HepG2 (cell line): ENCODE measurements around the gene VAMP2. TPM values are rescaled to one million over a fixed set of nuclear protein-coding genes. Genes with fewer than 3 reads are reported as not detected.
A peak's percentile ranks its signal among the peaks of the same experiment; 100 is the strongest.

Experiments used
- ATAC-seq: fragments of 200-7000 bp; cut with Tn5 transposase; 3 replicates; pipeline ENCODE4 v1.9.1; 2020; ENCODE audit warnings: mild to moderate bottlenecking, moderate library complexity
- BruUV-seq: library from RNA; stranded (reverse); fragments of 400-500 nt; replicated peaks from 2 replicates; lab custom pipeline; 2021; lab: Mats Ljungman, UMichigan
- CTCF ChIA-PET: fragments of 300-600 bp; formaldehyde crosslinking; extraction: SDS; loops from one replicate; lab custom pipeline; 2021; ENCODE audit warnings: low total read pairs, inconsistent platforms, low intra/inter-chr PET ratio; lab: Yijun Ruan, JAX
- POLR2A ChIA-PET: fragments of 350-600 bp; sonication (Branson Sonifier 250); formaldehyde crosslinking; loops from one replicate; lab custom pipeline; 2020; ENCODE audit warnings: antibody characterized with exemption, inconsistent platforms; lab: Yijun Ruan, JAX
- DNase-seq: peaks from one replicate; pipeline ENCODE4 v3.0.0-alpha.2; 2015; ENCODE audit warnings: low spot score
- FAIRE-seq: peaks from 3 replicates; lab custom pipeline; 2011; peaks lifted over from hg19 to GRCh38; lab: Jason Lieb, UNC
- H2AFZ ChIP-seq: one replicate; pipeline ENCODE4 v1.6.1; 2011; ENCODE audit warnings: low read length, inconsistent platforms
- H3K27ac ChIP-seq: fragments of 300-600 bp; 3 replicates; pipeline ENCODE4 v1.8.0; 2011; ENCODE audit warnings: mixed run types, mild to moderate bottlenecking, mixed read lengths, low read length, inconsistent platforms; ENCODE audit not compliant: insufficient read depth; ENCODE audit errors: extremely low read length
- H3K27me3 ChIP-seq, 2 experiments: fragments of 200-600 bp in 1 of 2; 2 replicates in 1 of 2; 3 replicates in 1 of 2; pipeline versions ENCODE4 v1.6.0 to v1.8.0; 2011; ENCODE audit warnings: low read length in 2 of 2, mild to moderate bottlenecking in 2 of 2, moderate library complexity in 2 of 2, inconsistent platforms in 1 of 2; ENCODE audit not compliant: insufficient read depth in 2 of 2, control insufficient read depth in 1 of 2
- H3K36me3 ChIP-seq, 2 experiments: fragments of 200-600 bp in 1 of 2; replicated peaks in 1 of 2; 2 replicates in 1 of 2; 3 replicates in 1 of 2; pipeline versions ENCODE4 v1.5.1 to v1.8.0; 2011; ENCODE audit warnings: low read length in 2 of 2, inconsistent platforms in 1 of 2; ENCODE audit not compliant: insufficient read depth in 2 of 2, control insufficient read depth in 1 of 2
- H3K4me1 ChIP-seq: 2 replicates; pipeline ENCODE4 v1.5.1; 2012; ENCODE audit warnings: low read length, inconsistent platforms; ENCODE audit not compliant: insufficient read depth
- H3K4me2 ChIP-seq: 2 replicates; pipeline ENCODE4 v1.6.0; 2011; ENCODE audit warnings: low read depth, low read length, inconsistent platforms
- H3K4me3 ChIP-seq, 3 experiments: fragments of 200-600 bp in 1 of 3; sonication (generic), shearing (Covaris generic) in 1 of 3; replicated peaks in 1 of 3; 2 replicates each; pipeline ENCODE4 v1.5.1; 2011 to 2016; ENCODE audit warnings: low read length in 3 of 3, inconsistent platforms in 2 of 3, low read depth in 2 of 3, mild to moderate bottlenecking in 2 of 3, control low read depth in 1 of 3, mixed read lengths in 1 of 3; ENCODE audit not compliant: insufficient read depth in 1 of 3
- H3K79me2 ChIP-seq: one replicate; pipeline ENCODE4 v1.6.1; 2011; ENCODE audit warnings: low read length, inconsistent platforms; ENCODE audit not compliant: insufficient read depth
- H3K9ac ChIP-seq: 2 replicates; pipeline ENCODE4 v1.6.0; 2011; ENCODE audit warnings: mild to moderate bottlenecking, low read depth, low read length, inconsistent platforms; ENCODE audit not compliant: insufficient read depth
- H3K9me3 ChIP-seq: 2 replicates; pipeline ENCODE4 v1.5.1; 2012; ENCODE audit warnings: mild to moderate bottlenecking, low read length
- H4K20me1 ChIP-seq: 2 replicates; pipeline ENCODE4 v1.6.0; 2011; ENCODE audit warnings: inconsistent platforms, mild to moderate bottlenecking, low read length, moderate library complexity; ENCODE audit not compliant: insufficient read depth
- AGO2 ChIP-seq: fragments of 200-400 bp; formaldehyde crosslinking; optimal IDR thresholded peaks from 2 replicates; pipeline ENCODE3; 2017; ENCODE audit warnings: mild to moderate bottlenecking, low read depth, low read length, moderate library complexity
- ASH2L ChIP-seq: fragments of 300-600, 200-600 bp; sonication (generic); IDR thresholded peaks from 2 replicates; pipeline ENCODE4 v1.7.0; 2017; ENCODE audit warnings: low read depth, mild to moderate bottlenecking, moderate library complexity, mixed read lengths, low read length; ENCODE audit not compliant: insufficient read length
- ELF4 ChIP-seq: sonication (generic); formaldehyde crosslinking; IDR thresholded peaks from 2 replicates; pipeline ENCODE4 v1.5.0; 2020; ENCODE audit warnings: missing genetic modification reagents, mild to moderate bottlenecking, moderate library complexity, borderline replicate concordance
- GZF1 ChIP-seq: sonication (generic); formaldehyde crosslinking; IDR thresholded peaks from 2 replicates; pipeline ENCODE4 v1.5.1; 2020; ENCODE audit warnings: mild to moderate bottlenecking, missing genetic modification reagents
- KDM5A ChIP-seq: fragments of 200-600 bp; sonication (generic); IDR thresholded peaks from 2 replicates; pipeline ENCODE4 v1.7.0; 2018; ENCODE audit warnings: antibody characterized with exemption, mild to moderate bottlenecking, low read length, borderline replicate concordance
- MED13 ChIP-seq: sonication (generic); formaldehyde crosslinking; IDR thresholded peaks from 2 replicates; pipeline ENCODE4 v1.5.0; 2020; ENCODE audit warnings: missing genetic modification reagents
- NONO ChIP-seq, 2 experiments: fragments of 450-650 bp in 1 of 2; sonication (generic) in 1 of 2; formaldehyde crosslinking in 1 of 2; IDR thresholded peaks in 1 of 2; conservative IDR thresholded peaks in 1 of 2; 2 replicates each; pipeline versions ENCODE4 v1.6.1 to v1.8.0; 2017 to 2022; ENCODE audit warnings: mild to moderate bottlenecking in 1 of 2, missing genetic modification reagents in 1 of 2, moderate library complexity in 1 of 2
- RBM22 ChIP-seq: fragments of 200-400 bp; formaldehyde crosslinking; optimal IDR thresholded peaks from 2 replicates; pipeline ENCODE3; 2017; ENCODE audit warnings: mild to moderate bottlenecking, low read length, moderate library complexity
- RBM39 ChIP-seq: fragments of 200-400 bp; formaldehyde crosslinking; IDR thresholded peaks from one replicate; pipeline ENCODE4 v1.6.1; 2018; ENCODE audit warnings: antibody characterized with exemption, mild to moderate bottlenecking, low read depth, low read length; ENCODE audit not compliant: poor library complexity, severe bottlenecking
- SNAPC2 ChIP-seq: sonication (generic); formaldehyde crosslinking; IDR thresholded peaks from 2 replicates; pipeline ENCODE4 v1.8.1; 2022; ENCODE audit warnings: mild to moderate bottlenecking, missing genetic modification reagents
- SRF ChIP-seq: IDR thresholded peaks from 2 replicates; pipeline ENCODE4 v1.6.1; 2011; ENCODE audit warnings: mild to moderate bottlenecking, low read depth, low read length, moderate library complexity
- ZSCAN31 ChIP-seq: sonication (generic); formaldehyde crosslinking; IDR thresholded peaks from 2 replicates; pipeline ENCODE4 v1.5.0; 2020; ENCODE audit warnings: low read depth, mild to moderate bottlenecking, missing genetic modification reagents
- WGBS: methylation state at CpG from one replicate; pipeline ENCODE4 v1.1.6; 2017; ENCODE audit warnings: low lambda C conversion rate; 5-methylcytosine and 5-hydroxymethylcytosine counted together
- in situ Hi-C: cut with HindIII; loops from 2 replicates; pipeline ENCODE4 v1.10.0; 2017; ENCODE audit warnings: low pct_unique_long_range_greater_than_20kb; ENCODE audit not compliant: extremely low pct_ligation_motif_present
- intact Hi-C: fragments of 100-400 bp; cut with micrococcal nuclease; formaldehyde crosslinking; loops from one replicate; pipeline ENCODE4 v1.10.0; 2022; ENCODE audit not compliant: unreplicated experiment
- polyA plus RNA-seq, 8 experiments: library from polyadenylated mRNA; depleted of rRNA in 3 of 8; stranded (reverse) in 7 of 8; unstranded in 1 of 8; fragments of >200 nt; fragmentation: Illumina TruSeq in 4 of 8; extraction: Trizol in 4 of 8; gene quantifications; 2 replicates each; pipeline versions ENCODE4 v1.2.1 to v1.2.3, GENCODE V29; 2011 to 2016; ENCODE audit warnings: low read depth in 4 of 8, missing spikeins in 1 of 8, mixed read lengths in 1 of 8; ENCODE audit not compliant: insufficient read depth in 1 of 8
- total RNA-seq, 5 experiments: library from RNA; depleted of rRNA; stranded (reverse); fragments of >200 nt; fragmentation: Illumina TruSeq; extraction: Trizol; gene quantifications; 2 replicates each; pipeline ENCODE4 v1.2.3, GENCODE V29; 2016; ENCODE audit warnings: low read depth in 1 of 5
- TF ChIP-seq, protein P1 (sequence below): sonication (generic); formaldehyde crosslinking; IDR thresholded peaks from 2 replicates; pipeline ENCODE4 v1.5.0; 2020; ENCODE audit warnings: mild to moderate bottlenecking, missing genetic modification reagents, moderate library complexity
- TF ChIP-seq, protein P2 (sequence below): IDR thresholded peaks from 2 replicates; pipeline ENCODE4 v1.6.1; 2016; ENCODE audit warnings: missing genetic modification reagents, missing compliant biosample characterization

Gene VAMP2
- total and polyA plus RNA-seq, 2 of the 13 experiments (the other 11 are each of a cell fraction or from before 2014, with no cell fraction given): 3.9 to 17.2 TPM

DNA sequence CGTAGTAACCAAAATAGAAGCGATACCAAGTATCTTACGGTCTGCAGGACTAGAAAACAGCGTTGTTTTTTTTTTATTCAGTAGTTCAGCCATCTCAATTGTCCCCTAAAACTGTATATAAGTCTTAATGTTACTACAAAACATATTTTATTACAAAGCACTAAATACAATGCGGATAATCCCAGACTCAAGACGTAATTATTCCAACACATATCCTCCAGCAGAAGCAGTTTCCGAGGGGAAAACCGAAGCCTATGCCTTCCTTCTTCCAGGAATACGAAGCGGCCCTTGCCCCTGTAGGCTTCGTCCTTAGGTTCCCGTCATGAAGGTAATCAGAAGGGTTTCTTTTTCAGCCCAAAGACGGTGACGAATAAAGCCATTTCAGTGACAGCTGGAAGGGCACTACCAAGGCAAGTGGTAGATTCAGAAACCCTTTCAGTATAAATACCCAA, 11.1 kb upstream of the VAMP2 start:
- TF ChIP-seq GZF1 (CRISPR knock-in tag): peak; percentile 100
- 0 out of 2 replicates have a peak, but pooled peaks have one; percentile 14 for TF ChIP-seq ZSCAN31 (CRISPR knock-in tag)
- 0 out of 2 replicates have a peak, but pooled peaks have one; percentile 43 for TF ChIP-seq KDM5A
- TF ChIP-seq SRF: 0 out of 2 replicates have a peak, but pooled peaks have one; percentile 64
- TF ChIP-seq ELF4 (CRISPR knock-in tag): peak; percentile 67; the same call in 1 of the 2 replicates
- no peak for TF ChIP-seq AGO2
- peak; percentile 38 for TF ChIP-seq ASH2L
- TF ChIP-seq NONO (IDR thresholded peaks at IDR 0.05): no peak
- no peak for TF ChIP-seq NONO (CRISPR knock-in tag; conservative IDR thresholded peaks at IDR 0.05)
- TF ChIP-seq RBM39: no peak
- no peak for TF ChIP-seq RBM22
- TF ChIP-seq, protein P1, sequence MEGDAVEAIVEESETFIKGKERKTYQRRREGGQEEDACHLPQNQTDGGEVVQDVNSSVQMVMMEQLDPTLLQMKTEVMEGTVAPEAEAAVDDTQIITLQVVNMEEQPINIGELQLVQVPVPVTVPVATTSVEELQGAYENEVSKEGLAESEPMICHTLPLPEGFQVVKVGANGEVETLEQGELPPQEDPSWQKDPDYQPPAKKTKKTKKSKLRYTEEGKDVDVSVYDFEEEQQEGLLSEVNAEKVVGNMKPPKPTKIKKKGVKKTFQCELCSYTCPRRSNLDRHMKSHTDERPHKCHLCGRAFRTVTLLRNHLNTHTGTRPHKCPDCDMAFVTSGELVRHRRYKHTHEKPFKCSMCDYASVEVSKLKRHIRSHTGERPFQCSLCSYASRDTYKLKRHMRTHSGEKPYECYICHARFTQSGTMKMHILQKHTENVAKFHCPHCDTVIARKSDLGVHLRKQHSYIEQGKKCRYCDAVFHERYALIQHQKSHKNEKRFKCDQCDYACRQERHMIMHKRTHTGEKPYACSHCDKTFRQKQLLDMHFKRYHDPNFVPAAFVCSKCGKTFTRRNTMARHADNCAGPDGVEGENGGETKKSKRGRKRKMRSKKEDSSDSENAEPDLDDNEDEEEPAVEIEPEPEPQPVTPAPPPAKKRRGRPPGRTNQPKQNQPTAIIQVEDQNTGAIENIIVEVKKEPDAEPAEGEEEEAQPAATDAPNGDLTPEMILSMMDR: no peak
- no peak for TF ChIP-seq MED13 (CRISPR knock-in tag)
- TF ChIP-seq, protein P2, sequence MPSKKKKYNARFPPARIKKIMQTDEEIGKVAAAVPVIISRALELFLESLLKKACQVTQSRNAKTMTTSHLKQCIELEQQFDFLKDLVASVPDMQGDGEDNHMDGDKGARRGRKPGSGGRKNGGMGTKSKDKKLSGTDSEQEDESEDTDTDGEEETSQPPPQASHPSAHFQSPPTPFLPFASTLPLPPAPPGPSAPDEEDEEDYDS (CRISPR knock-in tag): no peak
- TF ChIP-seq SNAPC2 (CRISPR knock-in tag): peak; percentile 93; the same call in 1 of the 2 replicates
- no peaks in the 10 kb centered on the region; a peak in 1 of 5 replicates for H3K27me3 ChIP-seq
- H2AFZ ChIP-seq: peak overlapping the region; percentile 96
- in situ Hi-C loops: no loop called here
- intact Hi-C loops: loop anchor here (1.0 to 2.0 kb wide), 2 partner anchors 35 to 36 kb away; partner anchors contain the start of gene AURKB
- H3K27ac ChIP-seq: peak overlapping the region; percentile 97
- peak overlapping the region; percentile 60 to 78 (median 73) for H3K4me3 ChIP-seq
- no TSS peak for BruUV-seq
- FAIRE-seq (no peak), ATAC-seq (no peak), DNase-seq (no peak)
- ChIA-PET CTCF (no interaction called here), POLR2A (interaction anchor here (0.8 to 4.5 kb wide), 36 partner anchors 9 to 989 kb away, joined by 3 to 160 read pairs (median 6); partner anchors contain the start of genes ALOXE3, ATP1B2, AURKB and BORCS6)
- H3K79me2 ChIP-seq: no peaks in the 10 kb centered on the region
- H3K4me1 ChIP-seq: peaks cover 46% of the 10 kb centered on the region
- H3K9me3 ChIP-seq: no peaks in the 10 kb centered on the region
- H4K20me1 ChIP-seq: no peaks in the 10 kb centered on the region
- H3K36me3 ChIP-seq: no peaks in the 10 kb centered on the region
- H3K4me2 ChIP-seq: peak overlapping the region; percentile 95
- H3K9ac ChIP-seq: peak overlapping the region; percentile 93
- under 1% methylated on average over 14 of the region's 14 CpGs for WGBS
